HCT116 (cell line): ENCODE measurements around the gene ESX1. TPM values are rescaled to one million over a fixed set of nuclear protein-coding genes. Genes with fewer than 3 reads are reported as not detected.

Experiments
- total RNA-seq: library from RNA; stranded (reverse); gene quantifications from one replicate; pipeline ENCODE4 v1.2.1, GENCODE V29; 2021; ENCODE audit not compliant: unreplicated experiment

The ESX1 gene
- total RNA-seq, 1 experiment from 2014 or later, result not detected

Other genes starting within 250 kb of the ESX1 start
- gene H2BW1, start 241.2 kb downstream of the ESX1 start, total RNA-seq, result not detected
- gene H2BW2, start 215.0 kb downstream of the ESX1 start, total RNA-seq, result not detected
- not detected for gene TMSB15C, start 178.7 kb downstream of the ESX1 start, total RNA-seq
- gene ZCCHC18, start 142.4 kb downstream of the ESX1 start, total RNA-seq, result not detected
- gene SLC25A53, start 97.9 kb downstream of the ESX1 start, total RNA-seq, result 3.4 TPM
- gene FAM199X, start 88.5 kb downstream of the ESX1 start, total RNA-seq, result 21.1 TPM